UCSD-AML1 (cell line): ENCODE data around the gene BRAF.
"Not testable (repeated sequence)": the region's sequence is repeated elsewhere in the genome, so short reads cannot be mapped to it uniquely, and the experiment has no call there.

ENCODE experiments used
- DNase-seq: peaks from one replicate; lab custom pipeline; 2025; ENCODE audit not compliant: unreplicated experiment; lab: John Stamatoyannopoulos, UW

BRAF gene

DNA sequence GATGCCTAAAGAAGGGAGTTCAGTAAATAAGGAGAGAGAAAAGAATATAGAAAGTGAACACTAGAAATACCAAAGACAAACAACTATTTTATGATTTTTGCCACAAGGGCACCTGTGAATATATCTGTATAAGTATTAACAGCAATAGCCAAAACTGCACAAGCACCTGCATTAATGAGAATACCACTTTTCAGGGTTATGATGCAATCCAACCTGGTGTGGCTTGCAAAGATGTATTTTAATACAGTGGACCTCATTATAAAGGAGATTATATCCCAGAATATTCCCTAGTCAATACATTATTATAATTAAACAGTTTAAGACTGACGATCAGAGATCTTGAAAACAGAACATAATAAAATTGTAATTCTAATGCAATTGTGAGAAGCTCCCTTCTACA lies 4.0 kb downstream of the BRAF start:
- no peak for DNase-seq

GRCh38 chr7:140918236-140918635 lies 6.5 kb downstream of the BRAF start:
- no peak for DNase-seq

DNA sequence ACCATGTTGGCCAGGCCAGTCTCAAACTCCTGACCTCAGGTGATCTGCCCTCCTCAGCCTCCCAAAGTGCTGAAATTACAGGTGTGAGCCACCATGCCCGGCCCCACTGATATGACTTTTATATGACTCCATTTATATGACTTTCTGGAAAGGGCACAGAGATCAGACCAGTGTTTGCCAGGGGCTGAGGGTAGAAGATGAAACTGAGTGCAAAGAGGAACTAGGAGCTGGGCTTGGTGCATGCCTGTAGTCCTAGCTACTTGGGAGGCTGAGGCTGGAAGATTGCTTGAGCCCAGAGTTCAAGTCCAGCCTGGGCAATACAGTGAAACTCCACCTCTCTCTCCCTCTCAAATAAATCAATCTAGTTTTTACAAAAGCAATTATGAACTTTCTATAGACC lies 7.5 kb downstream of the BRAF start:
- no peak for DNase-seq

GRCh38 chr7:140915935-140916555 lies 8.7 kb downstream of the BRAF start:
- no peak for DNase-seq

- no peak for DNase-seq
Observed at GRCh38 chr7:140914083-140914482, 10.6 kb downstream of the BRAF start.

GRCh38 chr7:140913596-140913928 lies 11.2 kb downstream of the BRAF start:
- DNase-seq, result not testable (repeated sequence)

DNA sequence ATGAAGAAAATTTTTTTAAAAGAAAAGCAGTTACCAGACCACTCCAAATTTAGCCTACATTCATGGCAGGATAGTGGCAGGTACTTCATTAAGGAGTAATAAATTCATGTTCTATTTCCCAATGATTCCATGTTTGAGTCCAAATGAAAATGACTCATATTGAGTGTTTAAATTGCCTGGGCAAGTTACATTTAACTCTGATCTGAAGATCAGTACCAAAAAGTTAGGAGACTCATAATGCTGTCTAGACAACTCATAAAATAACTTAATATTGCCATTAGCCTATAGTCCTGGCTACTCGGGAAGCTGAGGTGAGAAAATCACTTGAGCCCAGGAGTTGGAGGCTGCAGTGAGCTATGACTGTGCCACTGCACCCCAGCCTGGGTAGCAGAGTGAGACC lies 13.0 kb downstream of the BRAF start:
- DNase-seq, result no peak

GRCh38 chr7:140909476-140910161 lies 15.1 kb downstream of the BRAF start:
- no peak for DNase-seq

DNA sequence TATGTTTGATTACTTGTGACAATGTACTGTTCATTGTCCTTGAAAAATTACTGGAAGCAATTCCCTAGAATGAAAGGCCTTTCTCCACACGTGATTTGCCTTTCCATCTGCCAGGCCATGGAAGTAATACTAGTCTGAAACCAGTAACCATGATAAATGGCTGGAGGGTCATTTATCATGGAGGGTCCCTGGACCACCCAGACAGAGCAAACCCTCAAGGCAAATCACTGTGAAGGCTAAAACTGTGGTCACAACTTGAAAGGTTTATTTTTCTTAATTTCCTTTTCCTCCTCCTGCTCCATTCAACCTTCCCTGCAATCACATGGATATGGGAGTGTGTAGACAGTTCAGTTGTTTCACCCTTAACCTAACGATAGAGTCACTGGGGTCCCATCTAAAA lies 16.4 kb downstream of the BRAF start:
- DNase-seq, result no peak

DNA sequence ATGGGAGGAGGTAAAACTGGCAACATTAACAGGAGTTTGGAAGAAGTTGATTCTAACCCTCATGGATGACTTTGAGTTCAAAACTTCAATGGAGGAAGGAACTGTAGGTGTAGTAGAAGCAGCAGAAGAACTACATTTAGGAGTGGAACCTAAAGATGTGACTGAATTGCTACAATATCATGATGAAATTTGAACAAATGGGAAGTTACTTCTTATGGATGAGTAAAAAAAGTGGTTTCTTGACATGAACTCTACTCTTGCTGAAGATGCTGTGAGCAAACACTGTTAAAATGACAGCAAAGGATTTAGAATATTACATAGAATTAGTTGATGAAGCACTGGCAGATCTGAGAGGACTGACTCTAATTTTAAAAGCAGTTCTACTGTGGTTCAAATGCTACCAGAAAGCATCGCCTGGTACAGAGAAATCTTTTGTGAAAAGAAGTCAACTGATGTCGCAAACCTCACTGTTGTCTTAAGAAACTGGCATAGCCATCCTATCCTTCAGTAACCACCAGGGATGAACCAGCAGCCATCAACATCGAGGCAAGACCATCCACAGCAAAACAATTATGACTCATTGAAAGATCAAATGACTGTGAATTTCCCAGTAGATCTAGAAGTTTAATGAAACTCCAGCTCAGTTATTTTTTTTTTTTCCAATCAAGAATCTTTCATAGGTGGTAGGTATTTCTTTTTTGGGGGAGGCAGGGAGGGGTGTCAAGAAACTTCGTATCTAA lies 20.8 kb downstream of the BRAF start:
- DNase-seq, result no peak

DNA sequence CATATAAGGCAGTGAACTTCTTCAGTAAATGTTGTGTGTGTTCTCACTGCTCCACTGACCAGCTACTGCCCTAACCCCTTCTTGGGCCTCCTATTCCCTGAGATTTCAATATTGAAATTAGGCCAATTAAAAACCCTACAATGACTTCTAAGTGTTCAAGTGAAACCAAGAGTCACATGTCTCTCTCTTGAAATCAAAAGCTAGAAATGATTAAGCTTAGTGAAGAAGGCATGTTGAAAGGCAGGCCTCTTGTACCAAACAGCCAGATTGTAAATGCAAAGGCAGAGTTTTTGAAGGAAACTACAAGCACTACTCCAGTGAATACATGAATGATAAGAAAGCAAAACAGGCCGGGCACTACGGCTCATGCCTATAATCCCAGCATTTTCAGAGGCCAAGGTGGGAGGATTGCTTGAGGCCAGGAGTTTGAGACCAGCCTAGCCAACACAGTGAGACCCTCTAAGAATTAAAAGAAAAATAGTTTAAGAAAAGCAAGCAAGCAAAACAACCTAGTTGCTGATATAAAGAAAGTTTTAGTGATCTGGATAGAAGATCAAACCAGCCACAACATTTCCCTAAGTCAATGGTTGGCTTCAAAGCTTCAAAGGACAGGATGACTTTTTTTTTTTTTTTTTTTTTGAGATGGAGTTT lies 22.3 kb downstream of the BRAF start:
- DNase-seq, result no peak

DNA sequence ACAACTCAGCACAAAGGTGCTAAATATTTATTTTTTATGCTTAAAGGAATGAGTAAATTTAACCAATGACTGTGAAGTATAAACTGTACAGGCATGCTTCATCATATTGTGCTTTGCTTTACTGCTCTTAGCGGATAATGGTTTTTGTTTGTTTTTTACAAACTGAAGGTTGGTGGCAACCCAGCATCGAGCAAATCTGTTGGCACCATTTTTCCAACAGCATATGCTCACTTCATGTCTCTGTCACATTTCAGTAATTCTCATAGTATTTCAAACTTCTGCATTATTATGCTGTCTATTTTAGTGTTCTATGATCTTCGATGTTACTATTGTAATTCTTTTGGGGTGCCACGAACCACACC lies 22.8 kb downstream of the BRAF start:
- no peak for DNase-seq

DNA sequence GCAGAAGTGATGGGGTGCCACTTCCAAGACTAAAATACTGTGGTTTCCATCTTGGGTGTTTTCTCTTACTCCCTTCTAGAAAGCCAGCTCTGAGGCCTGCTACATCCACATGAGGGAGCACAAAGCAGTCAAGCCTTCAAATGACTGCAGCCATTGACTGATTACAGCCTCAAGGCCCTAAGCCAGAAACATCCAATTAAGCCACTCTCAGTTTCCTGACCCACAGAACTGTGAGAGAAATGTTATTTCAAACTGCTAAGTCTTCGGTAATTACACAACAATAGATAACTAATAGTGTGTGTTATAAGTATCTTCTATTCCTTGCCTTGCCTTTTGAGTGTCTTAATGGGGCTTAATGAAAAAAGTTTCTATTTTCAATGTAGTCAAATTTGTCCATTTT lies 24.8 kb downstream of the BRAF start:
- no peak for DNase-seq

DNA sequence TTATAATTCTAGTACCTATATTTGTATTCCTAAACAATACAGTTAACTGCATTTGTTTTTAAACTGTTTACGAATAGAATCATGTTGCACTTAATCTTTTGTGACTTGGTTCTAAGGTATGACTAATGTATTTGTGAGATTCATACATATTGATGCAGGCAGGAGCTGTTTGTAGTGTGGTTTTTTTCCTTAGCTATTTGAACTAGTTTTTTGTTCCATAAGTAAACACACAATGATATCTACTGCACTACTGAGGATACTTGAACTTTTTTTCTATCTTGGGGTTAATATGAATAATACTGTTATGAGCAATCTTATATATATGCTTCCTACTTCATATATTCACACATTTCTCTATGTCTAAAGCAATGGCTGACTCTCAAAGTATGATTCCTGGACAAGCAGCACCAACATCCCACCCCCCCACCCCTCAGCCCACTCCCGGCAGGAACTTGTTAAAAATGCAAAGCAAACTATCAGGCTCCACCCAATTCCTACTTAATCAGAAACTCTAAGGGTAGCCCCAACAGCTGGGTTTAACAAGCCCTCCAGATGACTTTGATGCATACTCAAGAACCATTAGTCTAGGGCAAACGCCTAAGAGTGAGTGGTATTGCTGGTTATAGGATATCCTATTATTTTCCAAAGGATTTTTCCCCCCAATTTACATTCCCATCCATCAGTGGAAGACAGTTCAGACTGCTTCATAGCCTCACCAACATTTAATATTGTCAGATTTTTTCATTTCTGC lies 25.8 kb downstream of the BRAF start:
- DNase-seq, result no peak

- no peak for DNase-seq
Observed at GRCh38 chr7:140896996-140897395, 27.7 kb downstream of the BRAF start.

DNA sequence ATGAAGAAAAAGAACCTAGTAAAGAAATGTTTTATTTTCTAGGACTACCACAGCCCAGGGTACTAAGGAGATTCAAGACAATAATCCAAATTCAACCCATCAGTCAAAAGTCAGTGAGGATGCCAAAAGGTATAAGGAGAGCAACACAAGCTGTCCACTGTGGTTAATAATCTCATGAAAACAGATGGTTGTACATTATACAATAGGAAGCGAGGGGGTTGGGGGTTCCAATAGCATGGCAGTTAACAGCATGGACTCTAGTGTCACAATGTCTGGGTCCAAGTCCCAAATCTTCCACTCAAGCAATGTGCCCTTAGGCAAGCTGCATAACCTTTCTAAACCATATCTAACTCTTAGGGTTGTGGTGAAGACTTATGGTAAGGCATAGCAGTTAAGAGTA lies 35.1 kb downstream of the BRAF start:
- no peak for DNase-seq

- no peak for DNase-seq
Observed at GRCh38 chr7:140889150-140889549, 35.6 kb downstream of the BRAF start.

DNA sequence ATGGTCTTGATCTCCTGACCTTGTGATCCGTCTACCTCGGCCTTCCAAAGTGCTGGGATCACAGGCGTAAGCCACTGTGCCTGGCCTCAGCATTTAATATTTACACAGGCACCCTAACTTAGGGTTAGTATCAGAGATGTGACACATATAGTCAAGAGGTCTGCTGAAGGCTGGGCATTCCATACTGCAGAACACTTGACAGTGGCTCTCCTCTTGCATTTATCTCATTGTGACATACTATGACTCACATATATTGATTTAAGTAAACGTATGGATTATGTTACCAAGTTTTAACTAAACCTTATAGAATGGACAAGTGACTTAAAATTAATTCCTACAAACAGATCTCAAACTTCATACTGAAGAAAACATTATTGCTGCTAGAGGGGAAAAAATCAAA lies 36.6 kb downstream of the BRAF start:
- DNase-seq, result no peak

- DNase-seq, result no peak
Observed at GRCh38 chr7:140885735-140886334, 38.9 kb downstream of the BRAF start.

- no peak for DNase-seq
Observed at GRCh38 chr7:140883378-140883777, 41.4 kb downstream of the BRAF start.

- not testable (repeated sequence) for DNase-seq
Observed at GRCh38 chr7:140882834-140883233, 41.9 kb downstream of the BRAF start.
